Measurements from ENCODE around the gene HMGN4. TPM values are rescaled to one million over a fixed set of nuclear protein-coding genes. Genes with fewer than 3 reads are reported as not detected.
A peak's percentile ranks its signal among the peaks of the same experiment; 100 is the strongest.
"Not testable (repeated sequence)": the region's sequence is repeated elsewhere in the genome, so short reads cannot be mapped to it uniquely, and the experiment has no call there.

Gene HMGN4
- total RNA-seq, 5 donors from 2014 or later (not counting 1 experiment from before 2014, with no cell fraction given), result 49.2 to 92.5 (median 62.7) TPM

- Mint-ChIP-seq H3K9me3 (no peaks in the 10 kb centered on the region), H3K4me1 (peaks cover 32 to 41% (median 39%) of the 10 kb centered on the region in 3 donors), H3K27ac (peak overlapping the region; percentile 85 to 92), H3K4me3 (peak overlapping the region; percentile 81 to 83 (median 82)), H3K27me3 (no peaks in the 10 kb centered on the region), H3K36me3 (no peaks in the 10 kb centered on the region)
- Histone ChIP-seq H3K27me3 (replicated peaks in 1 of 2; ENCODE audit: control insufficient read depth in 2 of 2, extremely low read depth in 1 of 2, insufficient read depth in 2 of 2, low read length in 1 of 2) (no peaks in the 10 kb centered on the region), H3K27ac (ENCODE audit: low read length) (peak overlapping the region; percentile 42), H3K4me3 (ENCODE audit: control insufficient read depth in 1 of 2, extremely low read depth in 1 of 2, low read length in 1 of 2) (peak overlapping the region; percentile 48 to 75), H3K36me3 (ENCODE audit: control insufficient read depth in 2 of 2, extremely low read depth in 1 of 2, insufficient read depth in 1 of 2, low read length in 1 of 2) (no peaks in the 10 kb centered on the region), H3K4me1 (ENCODE audit: control insufficient read depth in 1 of 2, extremely low read depth in 1 of 2, insufficient read depth in 2 of 2, low read length in 2 of 2) (peaks cover 6 to 12% of the 10 kb centered on the region in 2 experiments), H3K9me3 (no peaks in the 10 kb centered on the region)
- DNase-seq (peak; percentile 69 to 93 (median 80)), ATAC-seq (replicated peaks in 1 of 4) (peak; percentile 77 to 83 (median 80))
- ChIA-PET CTCF (interaction anchor here in 1 of 2 donors (0.6 to 1.5 kb wide), 4 partner anchors 12 to 235 kb away, joined by 3 to 6 read pairs (median 3); no protein-coding TSS in a partner anchor), POLR2A (no interaction called here)
- WGBS (ENCODE audit: insufficient coverage), result 0% methylated on average over 26 of the region's 49 CpGs
Observed at GRCh38 chr6:26520850-26521599, 17.1 kb upstream of the HMGN4 start.

- ATAC-seq (replicated peaks in 1 of 4), result peak; percentile 51 to 70 (median 64)
- H3K4me1 ChIP-seq (ENCODE audit: control insufficient read depth in 1 of 2, extremely low read depth in 1 of 2, insufficient read depth in 2 of 2, low read length in 2 of 2), result peaks cover 6 to 12% of the 10 kb centered on the region in 2 experiments
- peak in 34 of 35 experiments; percentile 16 to 80 (median 43) for DNase-seq
- CTCF ChIA-PET, result interaction anchor here in 1 of 2 donors (0.6 to 1.5 kb wide), 3 partner anchors 11 to 48 kb away, joined by 3 to 6 read pairs (median 3); no protein-coding TSS in a partner anchor
- Mint-ChIP-seq H3K27ac (peak overlapping the region; percentile 92 to 94), H3K4me3 (peak overlapping the region; percentile 81 to 83 (median 82)), H3K4me1 (peaks cover 32 to 41% (median 39%) of the 10 kb centered on the region in 3 donors), H3K27me3 (no peaks in the 10 kb centered on the region), H3K36me3 (no peaks in the 10 kb centered on the region), H3K9me3 (no peaks in the 10 kb centered on the region)
- POLR2A ChIA-PET, result no interaction called here
- H3K27ac ChIP-seq (ENCODE audit: low read length), result peak overlapping the region; percentile 42
- no peaks in the 10 kb centered on the region for H3K9me3 ChIP-seq
- no peaks in the 10 kb centered on the region for H3K27me3 ChIP-seq (replicated peaks in 1 of 2; ENCODE audit: control insufficient read depth in 2 of 2, extremely low read depth in 1 of 2, insufficient read depth in 2 of 2, low read length in 1 of 2)
- no peaks in the 10 kb centered on the region for H3K36me3 ChIP-seq (ENCODE audit: control insufficient read depth in 2 of 2, extremely low read depth in 1 of 2, insufficient read depth in 1 of 2, low read length in 1 of 2)
- H3K4me3 ChIP-seq (ENCODE audit: control insufficient read depth in 1 of 2, extremely low read depth in 1 of 2, low read length in 1 of 2), result peak overlapping the region; percentile 48 to 75
- 29% methylated on average over 72 of the region's 74 CpGs for WGBS (ENCODE audit: insufficient coverage)
Observed at GRCh38 chr6:26521600-26522391, 16.4 kb upstream of the HMGN4 start.

- not testable (repeated sequence) for H3K36me3 ChIP-seq (ENCODE audit: control insufficient read depth in 2 of 2, extremely low read depth in 1 of 2, insufficient read depth in 1 of 2, low read length in 1 of 2); H3K9me3 ChIP-seq; H3K9me3 Mint-ChIP-seq; H3K36me3 Mint-ChIP-seq; H3K27me3 Mint-ChIP-seq; H3K27me3 ChIP-seq (replicated peaks in 1 of 2; ENCODE audit: control insufficient read depth in 2 of 2, extremely low read depth in 1 of 2, insufficient read depth in 2 of 2, low read length in 1 of 2); ATAC-seq (replicated peaks in 1 of 4)
- 80% methylated on average over 1 of the region's 11 CpGs for WGBS (ENCODE audit: insufficient coverage)
- peak in 4 of 35 experiments; percentile 15 to 40 (median 28) for DNase-seq
- POLR2A ChIA-PET, result interaction anchor here in 1 of 2 donors (0.6 to 0.7 kb wide), 2 partner anchors 121 to 367 kb away, joined by 3 to 4 read pairs; a partner anchor contains a TSS
- Histone ChIP-seq H3K27ac (ENCODE audit: low read length) (peak overlapping the region; percentile 42), H3K4me3 (ENCODE audit: control insufficient read depth in 1 of 2, extremely low read depth in 1 of 2, low read length in 1 of 2) (peak overlapping the region in 1 of 2 donors; percentile 48), H3K4me1 (ENCODE audit: control insufficient read depth in 1 of 2, extremely low read depth in 1 of 2, insufficient read depth in 2 of 2, low read length in 2 of 2) (peaks cover 6 to 12% of the 10 kb centered on the region in 2 experiments)
- Mint-ChIP-seq H3K4me3 (peak overlapping the region; percentile 81 to 82 (median 81)), H3K4me1 (peaks cover 32 to 41% (median 39%) of the 10 kb centered on the region in 3 donors), H3K27ac (peak overlapping the region; percentile 85 to 94)
- CTCF ChIA-PET, result interaction anchor here (0.6 to 0.8 kb wide), 3 partner anchors 10 to 69 kb away, joined by 3 to 5 read pairs (median 4); no protein-coding TSS in a partner anchor
Observed at GRCh38 chr6:26522486-26523228, 15.5 kb upstream of the HMGN4 start.

- ATAC-seq (replicated peaks in 1 of 4); H3K9me3 Mint-ChIP-seq; H3K36me3 ChIP-seq (ENCODE audit: control insufficient read depth in 2 of 2, extremely low read depth in 1 of 2, insufficient read depth in 1 of 2, low read length in 1 of 2); DNase-seq; H3K4me3 Mint-ChIP-seq; H3K4me3 ChIP-seq (ENCODE audit: control insufficient read depth in 1 of 2, extremely low read depth in 1 of 2, low read length in 1 of 2); H3K27me3 ChIP-seq (replicated peaks in 1 of 2; ENCODE audit: control insufficient read depth in 2 of 2, extremely low read depth in 1 of 2, insufficient read depth in 2 of 2, low read length in 1 of 2); H3K27me3 Mint-ChIP-seq; H3K27ac Mint-ChIP-seq; H3K9me3 ChIP-seq; H3K27ac ChIP-seq (ENCODE audit: low read length); H3K36me3 Mint-ChIP-seq: not testable (repeated sequence)
- H3K4me1 ChIP-seq (ENCODE audit: control insufficient read depth in 1 of 2, extremely low read depth in 1 of 2, insufficient read depth in 2 of 2, low read length in 2 of 2), result peaks cover 6 to 12% of the 10 kb centered on the region in 2 experiments
- peaks cover 32 to 50% (median 49%) of the 10 kb centered on the region in 3 donors for H3K4me1 Mint-ChIP-seq
- ChIA-PET CTCF (interaction anchor here in 1 of 2 donors (0.5 to 0.8 kb wide), 2 partner anchors 78 to 1378 kb away, joined by 3 read pairs; no protein-coding TSS in a partner anchor), POLR2A (interaction anchor here in 1 of 2 donors (1.0 kb wide), 1 partner anchor 50 kb away, joined by 3 read pairs; no protein-coding TSS in a partner anchor)
- 90% methylated on average over 2 of the region's 2 CpGs for WGBS (ENCODE audit: insufficient coverage)
Observed at GRCh38 chr6:26524314-26524713, 13.9 kb upstream of the HMGN4 start.

- Mint-ChIP-seq H3K9me3 (no peaks in the 10 kb centered on the region), H3K36me3 (no peaks in the 10 kb centered on the region), H3K4me3 (no peak overlapping the region), H3K4me1 (peaks cover 33 to 53% (median 52%) of the 10 kb centered on the region in 3 donors), H3K27ac (no peak overlapping the region), H3K27me3 (no peaks in the 10 kb centered on the region)
- Histone ChIP-seq H3K36me3 (ENCODE audit: control insufficient read depth in 2 of 2, extremely low read depth in 1 of 2, insufficient read depth in 1 of 2, low read length in 1 of 2) (no peaks in the 10 kb centered on the region), H3K9me3 (no peaks in the 10 kb centered on the region), H3K4me1 (ENCODE audit: control insufficient read depth in 1 of 2, extremely low read depth in 1 of 2, insufficient read depth in 2 of 2, low read length in 2 of 2) (peaks cover 5 to 12% of the 10 kb centered on the region in 2 experiments), H3K27ac (ENCODE audit: low read length) (no peak overlapping the region), H3K4me3 (ENCODE audit: control insufficient read depth in 1 of 2, extremely low read depth in 1 of 2, low read length in 1 of 2) (no peak overlapping the region), H3K27me3 (replicated peaks in 1 of 2; ENCODE audit: control insufficient read depth in 2 of 2, extremely low read depth in 1 of 2, insufficient read depth in 2 of 2, low read length in 1 of 2) (no peaks in the 10 kb centered on the region)
- ChIA-PET CTCF (interaction anchor here in 1 of 2 donors (0.5 kb wide), 1 partner anchor 1377 kb away, joined by 3 read pairs; no protein-coding TSS in a partner anchor), POLR2A (interaction anchor here in 1 of 2 donors (0.7 kb wide), 1 partner anchor 406 kb away, joined by 14 read pairs; no protein-coding TSS in a partner anchor)
- DNase-seq (no peak), ATAC-seq (replicated peaks in 1 of 4) (no peak)
- 100% methylated on average over 1 of the region's 7 CpGs for WGBS (ENCODE audit: insufficient coverage)
Observed at GRCh38 chr6:26524722-26525370, 13.3 kb upstream of the HMGN4 start.

Measured in T-cell (primary cell).